Measurements from ENCODE around the gene KANK2.

DNA sequence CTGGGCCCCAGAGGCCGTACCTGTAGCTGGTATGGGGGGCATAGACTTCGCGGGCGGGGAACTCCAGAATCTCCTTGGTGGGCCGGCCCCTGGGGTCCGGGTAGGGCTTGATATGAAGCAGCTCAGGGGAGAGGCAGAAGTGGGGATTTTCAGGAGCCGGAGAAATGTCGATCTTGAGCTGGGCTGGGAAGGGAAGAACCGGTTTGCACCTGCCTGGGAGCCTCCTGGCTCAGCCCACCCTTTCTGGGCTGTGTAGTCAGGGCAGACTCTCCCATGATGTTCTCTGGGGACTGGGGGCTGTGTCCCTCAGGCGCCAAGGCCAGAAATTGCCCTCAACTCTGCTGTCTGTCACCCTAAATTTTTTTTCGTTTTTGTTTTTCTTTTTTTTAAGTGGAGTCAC, 44.7 kb upstream of the KANK2 start:
- TF ChIP-seq RAD21 (IDR thresholded peaks at IDR 0.05; ENCODE audit: insufficient read depth, low read depth, low read length) (no peak), POLR2AphosphoS5 (IDR thresholded peaks at IDR 0.05; ENCODE audit: low read length) (no peak), JUNB (IDR thresholded peaks at IDR 0.05) (no peak), CTCF (IDR thresholded peaks at IDR 0.05 in 2 of 3, conservative IDR thresholded peaks at IDR 0.05 in 1 of 3; ENCODE audit: control insufficient read depth in 2 of 3, extremely low read depth in 1 of 3, insufficient read depth in 1 of 3, low read depth in 3 of 3, low read length in 3 of 3) (no peak), SPI1 (IDR thresholded peaks at IDR 0.05; ENCODE audit: borderline replicate concordance, insufficient read depth, low read depth, low read length) (no peak), SKIL (IDR thresholded peaks at IDR 0.05; ENCODE audit: low read depth, poor library complexity, severe bottlenecking) (no peak), POLR2A (IDR thresholded peaks at IDR 0.05; ENCODE audit: low read depth, low read length) (no peak), SMC3 (IDR thresholded peaks at IDR 0.05; ENCODE audit: borderline replicate concordance, low read length) (no peak), ATF3 (IDR thresholded peaks at IDR 0.05; ENCODE audit: borderline replicate concordance, extremely low read depth, low read depth, low read length) (no peak)

Measured in GM12878 (cell line).